CD4-positive, alpha-beta T cell treated with Interferon alpha-2 for 1 hour (primary cell): ENCODE data around the gene ROR2.
A peak's percentile ranks its signal among the peaks of the same experiment; 100 is the strongest.

Experiments used
- DNase-seq, 2 donors: peaks; one replicate each; pipeline ENCODE4 v3.0.0-alpha.2; 2020 to 2022

The ROR2 gene

DNA sequence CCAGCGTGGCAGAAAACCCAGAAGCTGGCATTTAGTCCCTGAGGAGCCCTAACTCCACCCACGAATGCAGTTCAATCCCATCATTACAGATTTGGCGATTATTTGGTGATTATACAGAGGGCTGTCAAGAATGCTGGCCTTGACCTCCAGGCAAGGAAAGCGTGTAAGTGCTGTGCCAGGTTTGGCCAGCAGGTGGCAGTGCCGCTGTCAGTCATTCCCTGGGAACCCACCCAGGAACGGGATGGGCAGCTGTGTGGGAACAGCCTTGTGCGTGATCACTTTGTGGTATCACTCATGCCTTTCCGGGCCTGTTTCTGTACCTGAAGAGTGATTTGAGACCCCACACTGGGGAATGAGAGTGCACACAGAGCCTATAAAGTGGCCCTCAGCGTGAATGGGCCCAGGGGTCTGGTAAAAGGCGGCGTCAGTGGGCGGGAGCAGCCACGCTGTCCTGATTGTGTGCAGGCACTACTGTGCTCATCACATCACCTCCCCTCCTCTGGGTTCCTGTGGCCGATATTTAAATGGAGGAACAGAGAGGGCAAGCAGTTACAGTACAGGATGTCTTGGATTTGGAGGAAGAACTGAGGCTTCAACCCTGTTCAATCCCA, 215.6 kb downstream of the ROR2 start:
- peak in 1 of 2 donors; percentile 44 for DNase-seq

GRCh38 chr9:91733006-91733624, 216.9 kb downstream of the ROR2 start:
- DNase-seq: no peak

- no peak for DNase-seq
Measured at GRCh38 chr9:91732187-91733005, 217.6 kb downstream of the ROR2 start.

GRCh38 chr9:91730806-91731205, 219.2 kb downstream of the ROR2 start:
- DNase-seq: no peak

GRCh38 chr9:91729558-91729842, 220.5 kb downstream of the ROR2 start:
- DNase-seq: no peak

DNA sequence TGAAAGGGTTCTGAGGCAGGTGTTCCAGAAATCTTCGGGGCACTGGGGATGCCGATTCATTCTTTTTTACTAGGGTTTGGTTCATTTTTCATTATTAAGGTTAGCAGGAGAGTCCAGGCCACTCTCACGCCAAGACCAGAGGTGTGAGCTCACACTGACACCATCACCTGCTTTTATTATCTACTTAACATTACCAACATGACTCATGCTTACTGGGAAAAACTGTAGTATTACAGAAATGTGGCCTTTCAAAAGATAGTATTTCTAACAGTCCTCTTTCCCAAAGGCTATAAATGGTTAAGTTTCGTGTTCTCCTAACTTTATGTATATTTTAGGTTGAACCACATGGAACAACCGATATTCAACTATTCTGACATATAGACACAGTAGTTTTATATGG, 222.1 kb downstream of the ROR2 start:
- DNase-seq: no peak

DNA sequence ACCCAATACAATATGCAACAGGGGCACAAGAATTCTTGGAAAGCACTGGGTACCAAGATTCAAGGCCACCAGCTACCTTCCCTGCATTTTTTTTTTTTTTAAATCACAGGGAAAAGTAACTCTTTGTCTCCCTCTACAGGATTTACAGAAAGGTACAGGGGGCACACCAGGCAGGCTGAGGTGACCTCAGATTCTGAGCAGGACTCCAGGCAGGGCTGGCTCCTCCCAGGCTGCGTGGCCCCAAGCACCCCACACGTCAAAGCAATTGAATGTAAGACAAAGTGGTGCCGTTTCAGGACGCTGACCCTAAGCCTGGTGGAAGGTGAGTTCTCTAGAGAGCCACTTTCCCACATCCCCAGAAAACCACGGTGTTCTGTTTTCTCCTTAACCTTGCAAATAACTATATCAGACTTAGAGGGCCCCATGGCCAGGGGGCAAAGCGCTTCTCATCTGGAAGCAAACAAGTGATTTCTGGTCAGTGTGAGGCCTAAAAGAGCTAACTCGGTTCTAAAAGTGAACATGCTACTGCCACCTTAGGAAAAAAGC, 222.6 kb downstream of the ROR2 start:
- peak in 1 of 2 donors; percentile 43 for DNase-seq

- no peak for DNase-seq
Measured at GRCh38 chr9:91726406-91727100, 223.5 kb downstream of the ROR2 start.

DNA sequence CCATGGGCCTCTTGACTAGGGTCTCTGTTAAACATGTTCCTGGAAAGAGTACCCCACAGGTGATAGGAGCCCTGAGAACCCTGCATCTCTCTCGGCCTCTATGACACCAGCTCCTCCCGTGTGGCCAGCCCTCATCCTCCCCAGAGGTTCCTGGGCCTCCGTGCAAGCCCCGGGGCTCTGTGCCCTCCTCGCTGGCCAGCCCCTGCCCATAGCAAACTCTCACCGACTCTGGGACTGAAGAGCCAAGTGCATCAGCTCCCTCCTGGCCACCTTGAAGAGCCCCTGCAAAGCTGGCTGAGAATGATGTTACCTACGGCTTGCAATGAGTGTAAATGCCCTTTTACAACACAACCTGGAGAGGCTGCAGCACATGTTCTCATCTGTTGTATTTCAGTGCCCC, 224.4 kb downstream of the ROR2 start:
- no peak for DNase-seq

GRCh38 chr9:91724609-91725505, 225.2 kb downstream of the ROR2 start:
- DNase-seq: no peak

DNA sequence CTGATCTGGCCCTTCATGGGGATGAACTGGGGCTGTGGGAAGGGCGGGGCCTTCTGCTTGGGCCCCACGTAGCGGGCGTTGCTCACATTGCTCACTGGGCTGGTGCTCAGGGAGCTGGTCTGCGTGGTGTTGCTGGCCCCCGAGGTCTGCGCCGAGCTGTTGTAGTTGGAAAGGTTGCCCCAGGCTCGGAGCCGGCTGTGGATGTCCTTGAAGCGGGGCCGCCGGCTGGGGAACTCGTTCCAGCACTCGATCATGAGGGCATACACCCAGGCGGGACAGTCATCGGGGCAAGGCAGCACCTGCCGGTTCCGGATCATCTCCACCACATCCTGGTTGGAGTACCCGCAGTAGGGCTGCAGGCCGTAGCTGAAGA, 226.0 kb downstream of the ROR2 start:
- DNase-seq: no peak

- no peak for DNase-seq
Measured at GRCh38 chr9:91723420-91724067, 226.5 kb downstream of the ROR2 start.

- no peak for DNase-seq
Measured at GRCh38 chr9:91720751-91721705, 229.0 kb downstream of the ROR2 start.

DNA sequence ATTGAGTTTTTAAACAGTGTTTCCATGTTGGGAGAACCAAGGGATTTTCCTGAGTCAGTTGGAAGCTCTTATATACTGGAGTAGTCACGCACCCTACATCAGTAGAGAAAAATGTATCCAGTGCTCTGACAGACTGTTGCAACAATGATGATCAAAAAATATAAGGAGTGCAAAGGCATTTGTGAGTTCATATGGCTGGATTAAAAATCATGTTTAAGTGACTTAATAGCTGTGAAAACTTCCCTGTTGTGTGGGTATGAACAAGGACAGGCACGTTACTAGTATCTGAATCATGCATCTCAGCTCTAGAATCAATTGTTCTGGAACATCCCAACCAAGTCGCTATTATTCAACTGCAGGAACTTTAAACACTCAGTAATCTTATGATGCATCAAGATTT, 229.7 kb downstream of the ROR2 start:
- no peak for DNase-seq

DNA sequence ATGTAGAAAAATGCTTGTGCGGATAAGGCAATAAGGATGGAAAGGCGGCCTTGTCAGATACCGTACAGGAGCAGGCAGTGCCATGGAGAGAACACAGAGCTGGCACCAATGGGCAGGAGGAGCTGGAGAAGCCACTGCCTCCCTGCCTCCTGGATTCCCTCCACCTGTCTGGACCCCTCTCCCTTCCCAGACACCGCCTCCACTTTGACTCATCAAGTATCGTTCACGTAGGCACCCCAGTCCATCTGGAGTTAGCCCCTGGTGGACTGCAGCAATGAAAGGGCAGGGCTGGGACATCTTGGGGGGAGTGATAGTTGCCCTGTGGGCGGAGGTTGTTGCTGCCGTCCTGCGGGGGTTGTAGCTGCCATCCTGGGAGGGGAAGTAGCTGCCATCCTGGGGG, 232.0 kb downstream of the ROR2 start:
- no peak for DNase-seq

DNA sequence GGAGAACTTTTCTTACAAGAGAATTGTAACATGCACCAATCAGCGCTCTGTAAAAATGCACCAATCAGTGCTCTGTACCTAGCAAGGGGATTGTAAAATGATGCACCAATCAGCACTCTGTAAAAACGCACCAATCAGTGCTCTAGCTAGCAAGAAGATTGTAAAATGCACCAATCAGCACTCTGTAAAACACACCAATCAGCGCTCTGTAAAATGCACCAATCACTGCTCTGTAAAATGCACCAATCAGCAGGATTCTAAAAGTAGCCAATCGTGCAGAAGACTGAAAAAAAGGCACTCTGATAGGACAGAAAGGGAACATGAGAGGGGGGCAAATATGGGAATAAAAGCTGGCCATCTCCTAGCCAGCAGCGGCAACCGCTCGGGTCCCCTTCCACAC, 233.2 kb downstream of the ROR2 start:
- DNase-seq: no peak

- DNase-seq: no peak
Measured at GRCh38 chr9:91716239-91716638, 233.8 kb downstream of the ROR2 start.

- no peak for DNase-seq
Measured at GRCh38 chr9:91714874-91715615, 235.0 kb downstream of the ROR2 start.

- peak in 1 of 2 donors; percentile 22 for DNase-seq
Measured at GRCh38 chr9:91714020-91714806, 235.8 kb downstream of the ROR2 start.
